GM12878 (cell line): ENCODE results near the gene HNRNPA0. TPM values are rescaled to one million over a fixed set of nuclear protein-coding genes. Genes with fewer than 3 reads are reported as not detected.
A peak's percentile ranks its signal among the peaks of the same experiment; 100 is the strongest.

Source experiments
- FOS ChIP-seq: IDR thresholded peaks from 3 replicates; pipeline ENCODE4 v1.6.1; 2011; ENCODE audit warnings: borderline replicate concordance; ENCODE audit not compliant: insufficient read length; ENCODE audit errors: extremely low read depth
- FOXM1 ChIP-seq: IDR thresholded peaks from 2 replicates; pipeline ENCODE4 v1.6.1; 2012; ENCODE audit warnings: low read depth, mild to moderate bottlenecking, inconsistent platforms, low read length, moderate library complexity
- MYC ChIP-seq: IDR thresholded peaks from 2 replicates; pipeline ENCODE4 v1.6.1; 2011; ENCODE audit warnings: mild to moderate bottlenecking, low read length, moderate library complexity, inconsistent platforms; ENCODE audit not compliant: insufficient read depth, insufficient replicate concordance, insufficient read length, severe bottlenecking
- PRDM15 ChIP-seq: fragments of 450-650 bp; formaldehyde crosslinking; IDR thresholded peaks from 2 replicates; pipeline ENCODE4 v1.4.0; 2020; ENCODE audit warnings: mild to moderate bottlenecking, moderate library complexity
- SMC3 ChIP-seq: IDR thresholded peaks from 2 replicates; pipeline ENCODE4 v1.6.1; 2011; ENCODE audit warnings: low read length, improper control_type of control experiment, borderline replicate concordance
- ZBTB40 ChIP-seq: fragments of 450-650 bp; IDR thresholded peaks from 2 replicates; pipeline ENCODE4 v1.6.1; 2016; ENCODE audit warnings: mild to moderate bottlenecking, moderate library complexity, borderline replicate concordance
- polyA plus RNA-seq, 11 experiments: library from polyadenylated mRNA; depleted of rRNA in 4 of 11; unstranded in 6 of 11; stranded (reverse) in 5 of 11; fragments of >200 nt; fragmentation: Nextera tagmentation in 4 of 11; fragmentation: Illumina TruSeq in 1 of 11; extraction: Ambion mirVana in 4 of 11; extraction: Trizol in 1 of 11; gene quantifications; 1 replicate in 1 of 11; 2 replicates in 10 of 11; pipeline versions ENCODE4 v1.2.1 to v1.2.3, GENCODE V29; 2011 to 2016; ENCODE audit warnings: inconsistent platforms in 2 of 11, missing spikeins in 2 of 11, low read depth in 1 of 11
- total RNA-seq, 4 experiments: library from RNA; depleted of rRNA in 3 of 4; stranded (reverse); fragments of >200 nt in 3 of 4; fragmentation: Illumina TruSeq in 1 of 4; extraction: Trizol in 1 of 4; gene quantifications; 2 replicates each; pipeline versions ENCODE4 v1.2.1 to v1.2.3, GENCODE V29; 2013 to 2021

Gene HNRNPA0
- total and polyA plus RNA-seq, 10 of the 15 experiments (the other 5 are each of a cell fraction or from before 2014, with no cell fraction given): 6.3 to 45.0 (median 12.5) TPM

- TF ChIP-seq ZBTB40: no peak
- no peak for TF ChIP-seq FOS
- TF ChIP-seq FOXM1: 0 out of 2 replicates have a peak, but pooled peaks have one; percentile 38
- peak; percentile 88; the same call in 1 of the 2 replicates for TF ChIP-seq SMC3
- no peak for TF ChIP-seq PRDM15 (CRISPR knock-in tag)
- TF ChIP-seq MYC: no peak
Observed at GRCh38 chr5:137778772-137779564, 24.8 kb upstream of the HNRNPA0 start (continued).
